K562 (cell line): ENCODE data around the gene FAR1. TPM values are rescaled to one million over a fixed set of nuclear protein-coding genes. Genes with fewer than 3 reads are reported as not detected.

Experiments
- CREB1 ChIP-seq, 2 experiments: sonication (generic) in 1 of 2; formaldehyde crosslinking in 1 of 2; IDR thresholded peaks; 2 replicates each; pipeline versions ENCODE4 v1.6.1 to v1.8.0; 2012 to 2022; ENCODE audit warnings: inconsistent platforms in 1 of 2, mild to moderate bottlenecking in 1 of 2, missing genetic modification reagents in 1 of 2, moderate library complexity in 1 of 2
- ETV1 ChIP-seq: fragments of 450-650 bp; conservative IDR thresholded peaks from 2 replicates; pipeline ENCODE4 v1.6.1; 2016; ENCODE audit warnings: missing genetic modification characterization, control low read depth, low read depth, missing compliant biosample characterization
- HMGN3 ChIP-seq: IDR thresholded peaks from 2 replicates; pipeline ENCODE4 v1.6.1; 2011; ENCODE audit warnings: borderline replicate concordance, low read depth, mild to moderate bottlenecking, mixed read lengths, low read length; ENCODE audit not compliant: insufficient read length; ENCODE audit errors: extremely low read depth
- KAT7 ChIP-seq: sonication (generic); formaldehyde crosslinking; IDR thresholded peaks from 2 replicates; pipeline ENCODE4 v1.8.0; 2022; ENCODE audit warnings: missing genetic modification reagents, mild to moderate bottlenecking, borderline replicate concordance
- KLF13 ChIP-seq: fragments of 450-650 bp; IDR thresholded peaks from 2 replicates; pipeline ENCODE4 v1.6.1; 2016; ENCODE audit warnings: missing genetic modification characterization, low read depth, mild to moderate bottlenecking, missing compliant biosample characterization, moderate library complexity, borderline replicate concordance
- MYC ChIP-seq, 2 experiments: fragments of 250-450 bp in 1 of 2; sonication (Bioruptor Pico) in 1 of 2; IDR thresholded peaks; 2 replicates each; pipeline versions ENCODE4 v1.5.1 to v1.6.1; 2012 to 2021; ENCODE audit warnings: low read depth in 2 of 2, borderline replicate concordance in 1 of 2, improper control_type of control experiment in 1 of 2, low read length in 1 of 2, mild to moderate bottlenecking in 1 of 2, moderate library complexity in 1 of 2
- SP2 ChIP-seq: IDR thresholded peaks from 2 replicates; pipeline ENCODE4 v1.6.1; 2011; ENCODE audit warnings: mild to moderate bottlenecking, low read depth, low read length, moderate library complexity; ENCODE audit not compliant: poor library complexity, severe bottlenecking; ENCODE audit errors: extremely low read depth
- ZBTB7A ChIP-seq: IDR thresholded peaks from 2 replicates; pipeline ENCODE4 v1.6.1; 2011; ENCODE audit warnings: low read depth, mild to moderate bottlenecking, low read length, moderate library complexity, borderline replicate concordance; ENCODE audit not compliant: control insufficient read depth
- ZNF668 ChIP-seq: fragments of 250-450 bp; sonication (Bioruptor Pico); IDR thresholded peaks from 2 replicates; pipeline ENCODE4 v1.8.0; 2022; ENCODE audit warnings: mild to moderate bottlenecking, inconsistent platforms
- polyA plus RNA-seq, 8 experiments: library from polyadenylated mRNA; depleted of rRNA in 4 of 8; stranded (reverse) in 5 of 8; unstranded in 3 of 8; fragments of >200 nt; fragmentation: Nextera tagmentation in 2 of 8; fragmentation: Illumina TruSeq in 1 of 8; extraction: Ambion mirVana in 2 of 8; extraction: Trizol in 1 of 8; gene quantifications; 2 replicates each; pipeline versions ENCODE4 v1.2.1 to v1.2.3, GENCODE V29; 2011 to 2014; ENCODE audit warnings: inconsistent platforms in 1 of 8, missing spikeins in 1 of 8
- total RNA-seq, 7 experiments: library from RNA; depleted of rRNA in 6 of 7; stranded (reverse); fragments of >200 nt in 6 of 7; fragmentation: Illumina TruSeq in 2 of 7; extraction: Trizol in 2 of 7; gene quantifications; 2 replicates each; pipeline versions ENCODE4 v1.2.1 to v1.2.3, GENCODE V29; 2011 to 2021; ENCODE audit warnings: low replicate concordance in 1 of 7
- TF ChIP-seq, protein P1 (sequence below): fragments of 150-350 bp; IDR thresholded peaks from 2 replicates; pipeline ENCODE4 v1.6.1; 2014; ENCODE audit warnings: low read depth, mild to moderate bottlenecking, low read length, borderline replicate concordance
- TF ChIP-seq, protein P2 (sequence below): sonication (generic); formaldehyde crosslinking; IDR thresholded peaks from 2 replicates; pipeline ENCODE4 v1.8.1; 2023; ENCODE audit warnings: mild to moderate bottlenecking, missing genetic modification reagents
- TF ChIP-seq, protein P3 (sequence below): sonication (generic); formaldehyde crosslinking; IDR thresholded peaks from 2 replicates; pipeline ENCODE4 v1.9.0; 2022; ENCODE audit warnings: mild to moderate bottlenecking, missing genetic modification reagents
- TF ChIP-seq, protein P4 (sequence below): fragments of 450-650 bp; formaldehyde crosslinking; IDR thresholded peaks from 2 replicates; pipeline ENCODE4 v1.4.0; 2022; ENCODE audit warnings: mild to moderate bottlenecking, moderate library complexity

FAR1 gene
- total and polyA plus RNA-seq, 9 of the 15 experiments (the other 6 are each of a cell fraction or from before 2014, with no cell fraction given), result 17.7 to 88.2 (median 52.6) TPM

DNA sequence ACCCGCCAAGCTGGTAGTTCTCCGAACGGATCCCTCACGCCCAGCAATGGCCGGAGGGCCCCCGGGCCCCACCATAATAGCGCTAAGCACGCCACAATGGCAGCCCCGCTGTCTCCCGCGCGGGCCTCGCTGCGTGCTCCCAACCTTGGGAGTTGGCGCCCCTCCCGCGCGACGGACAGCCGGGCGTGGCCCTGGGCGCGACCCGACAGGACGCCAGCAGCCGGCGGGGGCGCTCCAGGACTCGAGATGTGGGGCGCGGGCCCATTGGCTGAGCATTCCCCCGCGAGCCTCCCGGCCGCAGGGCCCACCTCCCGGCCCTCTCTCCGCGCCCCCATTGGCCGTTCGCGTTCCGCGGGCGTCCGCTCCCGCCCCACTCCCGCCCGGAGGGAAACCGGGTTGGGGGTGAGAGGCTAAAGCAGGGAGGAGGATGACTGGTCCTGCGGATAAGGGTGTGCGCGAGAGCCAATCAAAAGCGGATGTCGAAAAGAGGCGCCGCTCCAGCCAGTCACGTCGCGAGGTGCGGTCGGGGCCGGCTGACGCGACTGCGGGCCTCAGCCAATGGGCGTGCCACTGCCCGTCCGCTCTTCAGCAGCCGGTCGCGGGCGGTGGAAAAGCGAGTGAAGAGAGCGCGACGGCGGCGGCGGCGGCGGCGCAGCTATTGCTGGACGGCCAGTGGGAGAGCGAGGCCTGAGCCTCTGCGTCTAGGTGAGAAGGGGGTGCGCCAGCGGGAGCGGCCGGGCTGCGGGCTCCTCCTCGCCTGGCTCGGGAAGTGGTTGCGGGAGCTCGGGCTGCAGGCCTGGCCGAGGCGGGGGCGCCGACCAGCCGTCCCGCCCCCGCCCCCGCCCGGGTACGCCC, at the start of gene FAR1 (continued):
- TF ChIP-seq, protein P1, sequence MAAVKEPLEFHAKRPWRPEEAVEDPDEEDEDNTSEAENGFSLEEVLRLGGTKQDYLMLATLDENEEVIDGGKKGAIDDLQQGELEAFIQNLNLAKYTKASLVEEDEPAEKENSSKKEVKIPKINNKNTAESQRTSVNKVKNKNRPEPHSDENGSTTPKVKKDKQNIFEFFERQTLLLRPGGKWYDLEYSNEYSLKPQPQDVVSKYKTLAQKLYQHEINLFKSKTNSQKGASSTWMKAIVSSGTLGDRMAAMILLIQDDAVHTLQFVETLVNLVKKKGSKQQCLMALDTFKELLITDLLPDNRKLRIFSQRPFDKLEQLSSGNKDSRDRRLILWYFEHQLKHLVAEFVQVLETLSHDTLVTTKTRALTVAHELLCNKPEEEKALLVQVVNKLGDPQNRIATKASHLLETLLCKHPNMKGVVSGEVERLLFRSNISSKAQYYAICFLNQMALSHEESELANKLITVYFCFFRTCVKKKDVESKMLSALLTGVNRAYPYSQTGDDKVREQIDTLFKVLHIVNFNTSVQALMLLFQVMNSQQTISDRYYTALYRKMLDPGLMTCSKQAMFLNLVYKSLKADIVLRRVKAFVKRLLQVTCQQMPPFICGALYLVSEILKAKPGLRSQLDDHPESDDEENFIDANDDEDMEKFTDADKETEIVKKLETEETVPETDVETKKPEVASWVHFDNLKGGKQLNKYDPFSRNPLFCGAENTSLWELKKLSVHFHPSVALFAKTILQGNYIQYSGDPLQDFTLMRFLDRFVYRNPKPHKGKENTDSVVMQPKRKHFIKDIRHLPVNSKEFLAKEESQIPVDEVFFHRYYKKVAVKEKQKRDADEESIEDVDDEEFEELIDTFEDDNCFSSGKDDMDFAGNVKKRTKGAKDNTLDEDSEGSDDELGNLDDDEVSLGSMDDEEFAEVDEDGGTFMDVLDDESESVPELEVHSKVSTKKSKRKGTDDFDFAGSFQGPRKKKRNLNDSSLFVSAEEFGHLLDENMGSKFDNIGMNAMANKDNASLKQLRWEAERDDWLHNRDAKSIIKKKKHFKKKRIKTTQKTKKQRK, result peak; percentile 27; the same call in 1 of the 2 replicates
- TF ChIP-seq KLF13 (tag), result peak; percentile 69; the same call in 1 of the 2 replicates
- TF ChIP-seq KAT7 (CRISPR knock-in tag), result 0 out of 2 replicates have a peak, but pooled peaks have one; percentile 12
- peak; percentile 69 for TF ChIP-seq HMGN3
- TF ChIP-seq, protein P2, sequence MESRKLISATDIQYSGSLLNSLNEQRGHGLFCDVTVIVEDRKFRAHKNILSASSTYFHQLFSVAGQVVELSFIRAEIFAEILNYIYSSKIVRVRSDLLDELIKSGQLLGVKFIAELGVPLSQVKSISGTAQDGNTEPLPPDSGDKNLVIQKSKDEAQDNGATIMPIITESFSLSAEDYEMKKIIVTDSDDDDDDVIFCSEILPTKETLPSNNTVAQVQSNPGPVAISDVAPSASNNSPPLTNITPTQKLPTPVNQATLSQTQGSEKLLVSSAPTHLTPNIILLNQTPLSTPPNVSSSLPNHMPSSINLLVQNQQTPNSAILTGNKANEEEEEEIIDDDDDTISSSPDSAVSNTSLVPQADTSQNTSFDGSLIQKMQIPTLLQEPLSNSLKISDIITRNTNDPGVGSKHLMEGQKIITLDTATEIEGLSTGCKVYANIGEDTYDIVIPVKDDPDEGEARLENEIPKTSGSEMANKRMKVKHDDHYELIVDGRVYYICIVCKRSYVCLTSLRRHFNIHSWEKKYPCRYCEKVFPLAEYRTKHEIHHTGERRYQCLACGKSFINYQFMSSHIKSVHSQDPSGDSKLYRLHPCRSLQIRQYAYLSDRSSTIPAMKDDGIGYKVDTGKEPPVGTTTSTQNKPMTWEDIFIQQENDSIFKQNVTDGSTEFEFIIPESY (CRISPR knock-in tag), result peak; percentile 97
- TF ChIP-seq, protein P3, sequence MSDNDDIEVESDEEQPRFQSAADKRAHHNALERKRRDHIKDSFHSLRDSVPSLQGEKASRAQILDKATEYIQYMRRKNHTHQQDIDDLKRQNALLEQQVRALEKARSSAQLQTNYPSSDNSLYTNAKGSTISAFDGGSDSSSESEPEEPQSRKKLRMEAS (CRISPR knock-in tag), result peak; percentile 90
- peak; percentile 56 for TF ChIP-seq SP2
- TF ChIP-seq, protein P4, sequence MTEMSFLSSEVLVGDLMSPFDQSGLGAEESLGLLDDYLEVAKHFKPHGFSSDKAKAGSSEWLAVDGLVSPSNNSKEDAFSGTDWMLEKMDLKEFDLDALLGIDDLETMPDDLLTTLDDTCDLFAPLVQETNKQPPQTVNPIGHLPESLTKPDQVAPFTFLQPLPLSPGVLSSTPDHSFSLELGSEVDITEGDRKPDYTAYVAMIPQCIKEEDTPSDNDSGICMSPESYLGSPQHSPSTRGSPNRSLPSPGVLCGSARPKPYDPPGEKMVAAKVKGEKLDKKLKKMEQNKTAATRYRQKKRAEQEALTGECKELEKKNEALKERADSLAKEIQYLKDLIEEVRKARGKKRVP (CRISPR knock-in tag), result 0 out of 2 replicates have a peak, but pooled peaks have one; percentile 33
- 0 out of 2 replicates have a peak, but pooled peaks have one; percentile 34 for TF ChIP-seq ZBTB7A
- TF ChIP-seq ETV1 (tag), result no peak
- TF ChIP-seq MYC (IDR thresholded peaks at IDR 0.05; ENCODE audit: low read depth, low read length), result peak; percentile 76
- TF ChIP-seq MYC (CRISPR knock-in tag; IDR thresholded peaks at IDR 0.05; ENCODE audit: borderline replicate concordance, low read depth), result no peak; the same call in 1 of the 2 replicates
- no peak for TF ChIP-seq ZNF668 (CRISPR knock-in tag)
- peak; percentile 73 for TF ChIP-seq CREB1 (IDR thresholded peaks at IDR 0.05)
- peak; percentile 85 for TF ChIP-seq CREB1 (CRISPR knock-in tag; IDR thresholded peaks at IDR 0.05)
